ENCODE results near the gene PBRM1. TPM values are rescaled to one million over a fixed set of nuclear protein-coding genes. Genes with fewer than 3 reads are reported as not detected.
A peak's percentile ranks its signal among the peaks of the same experiment; 100 is the strongest.

The PBRM1 gene
- total and polyA plus RNA-seq, 2 of the 13 experiments (the other 11 are each of a cell fraction or from before 2014, with no cell fraction given): 10.9 to 33.2 TPM

- peak; percentile 84; the same call in 1 of the 2 replicates for TF ChIP-seq ZNF362 (CRISPR knock-in tag; IDR thresholded peaks at IDR 0.05; ENCODE audit: borderline replicate concordance)
- 0 out of 2 replicates have a peak, but pooled peaks have one; percentile 16 for TF ChIP-seq NFATC3 (CRISPR knock-in tag; IDR thresholded peaks at IDR 0.05)
- TF ChIP-seq DPF2 (CRISPR knock-in tag; IDR thresholded peaks at IDR 0.05; ENCODE audit: borderline replicate concordance, low read depth): peak; percentile 73
- TF ChIP-seq RBM39 (IDR thresholded peaks at IDR 0.05; ENCODE audit: low read depth, low read length, poor library complexity, severe bottlenecking): no peak
- TF ChIP-seq ZNF639 (CRISPR knock-in tag; conservative IDR thresholded peaks at IDR 0.05): 0 out of 2 replicates have a peak, but pooled peaks have one; percentile 24
- 0 out of 2 replicates have a peak, but pooled peaks have one; percentile 29 for TF ChIP-seq ZBTB37 (CRISPR knock-in tag; IDR thresholded peaks at IDR 0.05)
- peak; percentile 86; the same call in 1 of the 2 replicates for TF ChIP-seq SKIL (CRISPR knock-in tag; IDR thresholded peaks at IDR 0.05; ENCODE audit: borderline replicate concordance)
Measured at GRCh38 chr3:52704611-52705437, 19.1 kb upstream of the PBRM1 start (continued).
